Gastrocnemius medialis (tissue), 4 donors: ENCODE measurements around the gene COLGALT1. TPM values are rescaled to one million over a fixed set of nuclear protein-coding genes. Genes with fewer than 3 reads are reported as not detected.

ENCODE experiments used
- ATAC-seq, 2 donors: fragments of 150-250 bp; one replicate each; pipeline ENCODE4 v1.9.1; 2016
- DNase-seq, 2 donors: peaks; one replicate each; pipeline ENCODE4 v3.0.0-alpha.2; 2019
- H3K27ac ChIP-seq, 4 donors: fragments of 200-600 bp; sonication (generic); 1 replicate in 1 of 4; 2 replicates in 3 of 4; pipeline ENCODE4 v1.5.1; 2016 to 2018; ENCODE audit warnings: mild to moderate bottlenecking in 2 of 4, moderate library complexity in 1 of 4
- H3K27me3 ChIP-seq, 3 donors: fragments of 200-600 bp; sonication (generic) in 2 of 3; 1 replicate in 1 of 3; 2 replicates in 2 of 3; pipeline versions ENCODE4 v1.5.1 to v1.6.0; 2016 to 2019; ENCODE audit warnings: mild to moderate bottlenecking in 1 of 3, moderate library complexity in 1 of 3
- H3K36me3 ChIP-seq, 2 donors: fragments of 200-600 bp; sonication (generic) in 1 of 2; one replicate each; pipeline ENCODE4 v1.5.1; 2017 to 2018
- H3K4me1 ChIP-seq, 2 donors: fragments of 200-600 bp; sonication (generic) in 1 of 2; one replicate each; pipeline ENCODE4 v1.5.1; 2016 to 2017; ENCODE audit warnings: mild to moderate bottlenecking in 2 of 2
- H3K4me3 ChIP-seq, 4 donors: fragments of 200-600 bp; sonication (generic) in 3 of 4; 1 replicate in 1 of 4; 2 replicates in 3 of 4; pipeline ENCODE4 v1.5.1; 2016 to 2019; ENCODE audit warnings: mild to moderate bottlenecking in 2 of 4
- H3K9me3 ChIP-seq, 3 donors: fragments of 200-600 bp; sonication (generic) in 2 of 3; 1 replicate in 1 of 3; 2 replicates in 2 of 3; pipeline ENCODE4 v1.5.1; 2016 to 2019
- CTCF ChIP-seq, 5 experiments: fragments of 450-650 bp in 3 of 5; fragments of 200-600 bp in 2 of 5; sonication (generic) in 2 of 5; IDR thresholded peaks in 4 of 5; conservative IDR thresholded peaks in 1 of 5; 1 replicate in 4 of 5; 2 replicates in 1 of 5; pipeline ENCODE4 v1.5.1; 2016 to 2019; ENCODE audit warnings: antibody characterized with exemption in 5 of 5, mild to moderate bottlenecking in 3 of 5, moderate library complexity in 3 of 5
- POLR2A ChIP-seq, 2 donors: fragments of 450-650 bp; IDR thresholded peaks; one replicate each; pipeline ENCODE4 v1.6.1; 2017; ENCODE audit warnings: antibody characterized with exemption in 2 of 2, mild to moderate bottlenecking in 2 of 2, moderate library complexity in 2 of 2
- in situ Hi-C, 4 donors: fragments of 200-750 bp; cut with MboI; loops; one replicate each; pipeline versions ENCODE4 v1.15.0 to v1.8.0; 2017; ENCODE audit warnings: low sequenced_read_pairs in 4 of 4
- intact Hi-C: fragments of 100-400 bp; cut with DNase I; formaldehyde crosslinking; loops from one replicate; pipeline ENCODE4 v1.15.1; 2023; ENCODE audit warnings: low total_unique reads
- total RNA-seq, 4 donors: library from RNA; depleted of rRNA; stranded (reverse); fragments of >200 nt; gene quantifications; one replicate each; pipeline versions ENCODE4 v1.1.0 to v1.2.3, GENCODE V29; 2016

COLGALT1 gene
- total RNA-seq, 4 donors from 2014 or later: 16.6 to 33.2 (median 27.5) TPM

GRCh38 chr19:17519967-17520366 is 35.5 kb upstream of the COLGALT1 start:
- in situ Hi-C loops (no loop called here), intact Hi-C loops (no loop called here)
- H3K4me1 ChIP-seq: no peaks in the 10 kb centered on the region
- DNase-seq (no peak), ATAC-seq (no peak)
- H3K27me3 ChIP-seq: peaks cover 0 to 2% (median 0%) of the 10 kb centered on the region in 3 donors
- no peak overlapping the region for H3K4me3 ChIP-seq
- no peak overlapping the region for H3K27ac ChIP-seq
- H3K9me3 ChIP-seq: no peaks in the 10 kb centered on the region
- TF ChIP-seq POLR2A (IDR thresholded peaks at IDR 0.05) (no peak), CTCF (IDR thresholded peaks at IDR 0.05 in 4 of 5, conservative IDR thresholded peaks at IDR 0.05 in 1 of 5) (no peak)
- peaks cover 0 to 23% of the 10 kb centered on the region in 2 donors for H3K36me3 ChIP-seq

- ATAC-seq (no peak), DNase-seq (no peak)
- no peaks in the 10 kb centered on the region for H3K9me3 ChIP-seq
- intact Hi-C loops (no loop called here), in situ Hi-C loops (no loop called here)
- no peaks in the 10 kb centered on the region for H3K4me1 ChIP-seq
- peaks cover 0 to 2% (median 0%) of the 10 kb centered on the region in 3 donors for H3K27me3 ChIP-seq
- TF ChIP-seq CTCF (IDR thresholded peaks at IDR 0.05 in 4 of 5, conservative IDR thresholded peaks at IDR 0.05 in 1 of 5): no peak
- no peak for TF ChIP-seq POLR2A (IDR thresholded peaks at IDR 0.05)
- no peak overlapping the region for H3K4me3 ChIP-seq
- H3K36me3 ChIP-seq: peaks cover 0 to 23% of the 10 kb centered on the region in 2 donors
- no peak overlapping the region for H3K27ac ChIP-seq
These were observed 34.6 kb upstream of the COLGALT1 start for GRCh38 chr19:17520865-17521264.

DNA sequence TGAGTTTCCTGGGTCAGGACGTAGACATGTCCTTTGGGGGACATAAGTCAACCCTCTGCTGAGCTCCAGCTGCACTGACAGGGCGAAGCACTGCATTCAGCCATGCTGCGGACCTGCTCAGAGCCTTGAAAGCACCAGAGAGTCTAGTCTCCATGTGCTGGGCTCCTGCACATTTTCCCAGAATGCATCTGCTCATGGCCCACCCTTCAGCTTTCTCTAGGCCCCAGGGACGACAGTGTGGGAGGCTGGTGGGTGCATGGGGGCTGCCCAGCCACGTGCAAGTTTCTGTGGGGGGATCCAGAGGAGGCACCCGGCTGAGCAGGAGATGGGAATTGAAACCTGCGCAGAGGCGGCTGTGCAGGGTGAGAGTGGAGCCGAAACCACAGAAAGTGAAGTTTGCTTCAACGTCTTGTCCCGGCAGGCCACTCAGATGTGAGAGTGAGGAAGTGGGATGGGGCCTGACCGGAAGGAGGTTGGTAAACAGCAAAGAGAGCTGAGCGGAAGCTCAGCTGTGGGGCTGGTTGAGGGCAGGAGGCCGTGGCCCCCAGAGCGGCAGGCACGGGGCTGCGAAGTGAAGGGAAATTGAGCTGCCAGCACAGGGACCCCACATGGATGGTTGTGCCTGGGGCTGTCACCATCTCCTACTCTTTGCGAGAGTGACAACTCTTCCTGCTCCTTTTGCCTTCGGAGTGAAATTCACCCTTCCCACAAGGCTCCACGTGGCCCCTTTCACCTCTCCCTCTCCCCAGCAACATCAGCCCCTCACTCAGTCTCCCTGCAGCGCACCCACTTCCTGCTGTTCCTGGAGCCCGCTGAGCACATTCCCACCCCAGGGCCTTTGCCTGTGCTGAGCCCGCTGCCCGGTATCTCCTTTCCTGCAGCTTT is 32.2 kb upstream of the COLGALT1 start:
- DNase-seq (peak; percentile 31 to 48), ATAC-seq (peak in 1 of 2 donors; percentile 51)
- Histone ChIP-seq H3K9me3 (no peaks in the 10 kb centered on the region), H3K27ac (peak overlapping the region in 1 of 4 donors; percentile 41), H3K36me3 (peaks cover 0 to 6% of the 10 kb centered on the region in 2 donors), H3K4me1 (no peaks in the 10 kb centered on the region), H3K27me3 (peaks cover 0 to 11% (median 7%) of the 10 kb centered on the region in 3 donors), H3K4me3 (no peak overlapping the region)
- intact Hi-C loops: no loop called here
- no peak for TF ChIP-seq POLR2A (IDR thresholded peaks at IDR 0.05)
- no peak for TF ChIP-seq CTCF (IDR thresholded peaks at IDR 0.05 in 4 of 5, conservative IDR thresholded peaks at IDR 0.05 in 1 of 5)
- in situ Hi-C loops: no loop called here

- in situ Hi-C loops (no loop called here), intact Hi-C loops (no loop called here)
- TF ChIP-seq POLR2A (IDR thresholded peaks at IDR 0.05): no peak
- no peak for TF ChIP-seq CTCF (IDR thresholded peaks at IDR 0.05 in 4 of 5, conservative IDR thresholded peaks at IDR 0.05 in 1 of 5)
- DNase-seq: no peak
- H3K36me3 ChIP-seq: peaks cover 0 to 6% of the 10 kb centered on the region in 2 donors
- no peak overlapping the region for H3K27ac ChIP-seq
- H3K4me1 ChIP-seq: no peaks in the 10 kb centered on the region
- no peak overlapping the region for H3K4me3 ChIP-seq
- no peak for ATAC-seq
- peaks cover 0 to 13% (median 12%) of the 10 kb centered on the region in 3 donors for H3K27me3 ChIP-seq
- no peaks in the 10 kb centered on the region for H3K9me3 ChIP-seq
These were observed 30.8 kb upstream of the COLGALT1 start for GRCh38 chr19:17524651-17525050.
